Urinary bladder (tissue), 4 donors: ENCODE measurements around the gene SFT2D1. TPM values are rescaled to one million over a fixed set of nuclear protein-coding genes. Genes with fewer than 3 reads are reported as not detected.
A peak's percentile ranks its signal among the peaks of the same experiment; 100 is the strongest.

Source experiments
- DNase-seq: peaks from one replicate; pipeline ENCODE4 v3.0.0-alpha.2; 2015; ENCODE audit errors: extremely low spot score
- H3K27ac ChIP-seq: one replicate; pipeline ENCODE4 v1.5.1; 2013; ENCODE audit warnings: low read depth, mild to moderate bottlenecking, moderate library complexity
- H3K36me3 ChIP-seq: one replicate; pipeline ENCODE4 v1.6.1; 2013; ENCODE audit warnings: mild to moderate bottlenecking, moderate library complexity; ENCODE audit not compliant: insufficient read depth
- H3K4me1 ChIP-seq: one replicate; pipeline ENCODE4 v1.6.1; 2013; ENCODE audit warnings: mild to moderate bottlenecking, moderate library complexity; ENCODE audit not compliant: insufficient read depth
- H3K4me3 ChIP-seq: one replicate; pipeline ENCODE4 v1.5.1; 2013; ENCODE audit warnings: low read depth, low read length
- WGBS: extraction: QIAGEN DNeasy Blood & Tissue Kit; methylation state at CpG from one replicate; pipeline ENCODE4 v1.1.7; 2013; 5-methylcytosine and 5-hydroxymethylcytosine counted together
- polyA plus RNA-seq: library from polyadenylated mRNA; stranded (reverse); fragments of 200-250 nt; gene quantifications from one replicate; pipeline ENCODE4 v1.2.3, GENCODE V29; 2013
- total RNA-seq: library from RNA; depleted of rRNA; stranded (reverse); fragments of >200 nt; gene quantifications from one replicate; pipeline ENCODE4 v1.2.3, GENCODE V29; 2014
- donor health status: healthy with polysubstance abuse.
- donor health status: healthy.

The SFT2D1 gene
- total and polyA plus RNA-seq, 2 donors: 37.4 to 47.2 TPM

GRCh38 chr6:166315436-166315835, 26.9 kb downstream of the SFT2D1 start:
- Histone ChIP-seq H3K4me3 (no peak overlapping the region), H3K27ac (no peak overlapping the region), H3K36me3 (no peaks in the 10 kb centered on the region), H3K4me1 (no peaks in the 10 kb centered on the region)
- 82% methylated on average over 11 of the region's 11 CpGs for WGBS
- DNase-seq: no peak

DNA sequence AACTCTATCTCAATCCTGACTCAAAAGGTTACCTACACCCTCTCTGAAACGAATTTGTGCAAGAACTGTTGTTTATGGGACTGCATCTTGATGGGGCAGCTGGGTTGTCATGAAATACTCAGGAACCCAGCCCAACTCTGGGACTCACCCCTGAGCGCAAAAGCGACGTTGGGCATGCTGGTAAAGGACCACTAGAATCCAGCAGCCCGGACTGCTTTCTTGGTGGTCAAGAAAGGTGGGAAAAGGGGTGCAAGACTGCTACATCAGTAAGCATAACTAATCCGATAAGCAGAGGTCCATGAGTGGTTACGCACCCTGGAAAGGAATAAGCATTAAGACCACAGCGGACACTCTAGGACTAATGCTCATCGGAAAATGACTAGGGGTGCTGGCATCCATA, 27.9 kb downstream of the SFT2D1 start:
- DNase-seq: no peak
- H3K27ac ChIP-seq: no peak overlapping the region
- H3K4me1 ChIP-seq: no peaks in the 10 kb centered on the region
- 88% methylated on average over 9 of the region's 9 CpGs for WGBS
- no peak overlapping the region for H3K4me3 ChIP-seq
- H3K36me3 ChIP-seq: no peaks in the 10 kb centered on the region

- H3K4me1 ChIP-seq: no peaks in the 10 kb centered on the region
- 53% methylated on average over 18 of the region's 18 CpGs for WGBS
- DNase-seq: no peak
- no peak overlapping the region for H3K4me3 ChIP-seq
- no peak overlapping the region for H3K27ac ChIP-seq
- no peaks in the 10 kb centered on the region for H3K36me3 ChIP-seq
These were observed 28.9 kb downstream of the SFT2D1 start for GRCh38 chr6:166313255-166314070.

GRCh38 chr6:166312832-166313231, 29.5 kb downstream of the SFT2D1 start:
- H3K4me1 ChIP-seq: peaks cover 3% of the 10 kb centered on the region
- no peaks in the 10 kb centered on the region for H3K36me3 ChIP-seq
- no peak overlapping the region for H3K27ac ChIP-seq
- H3K4me3 ChIP-seq: no peak overlapping the region
- no peak for DNase-seq
- WGBS: 69% methylated on average over 1 of the region's 1 CpG

GRCh38 chr6:166310634-166311033, 31.7 kb downstream of the SFT2D1 start:
- no peak for DNase-seq
- no peaks in the 10 kb centered on the region for H3K36me3 ChIP-seq
- H3K4me3 ChIP-seq: no peak overlapping the region
- 89% methylated on average over 12 of the region's 12 CpGs for WGBS
- H3K4me1 ChIP-seq: peaks cover 5% of the 10 kb centered on the region
- H3K27ac ChIP-seq: no peak overlapping the region

GRCh38 chr6:166309977-166310376, 32.4 kb downstream of the SFT2D1 start:
- 87% methylated on average over 9 of the region's 9 CpGs for WGBS
- Histone ChIP-seq H3K27ac (no peak overlapping the region), H3K4me3 (no peak overlapping the region), H3K4me1 (peaks cover 5% of the 10 kb centered on the region), H3K36me3 (no peaks in the 10 kb centered on the region)
- no peak for DNase-seq

DNA sequence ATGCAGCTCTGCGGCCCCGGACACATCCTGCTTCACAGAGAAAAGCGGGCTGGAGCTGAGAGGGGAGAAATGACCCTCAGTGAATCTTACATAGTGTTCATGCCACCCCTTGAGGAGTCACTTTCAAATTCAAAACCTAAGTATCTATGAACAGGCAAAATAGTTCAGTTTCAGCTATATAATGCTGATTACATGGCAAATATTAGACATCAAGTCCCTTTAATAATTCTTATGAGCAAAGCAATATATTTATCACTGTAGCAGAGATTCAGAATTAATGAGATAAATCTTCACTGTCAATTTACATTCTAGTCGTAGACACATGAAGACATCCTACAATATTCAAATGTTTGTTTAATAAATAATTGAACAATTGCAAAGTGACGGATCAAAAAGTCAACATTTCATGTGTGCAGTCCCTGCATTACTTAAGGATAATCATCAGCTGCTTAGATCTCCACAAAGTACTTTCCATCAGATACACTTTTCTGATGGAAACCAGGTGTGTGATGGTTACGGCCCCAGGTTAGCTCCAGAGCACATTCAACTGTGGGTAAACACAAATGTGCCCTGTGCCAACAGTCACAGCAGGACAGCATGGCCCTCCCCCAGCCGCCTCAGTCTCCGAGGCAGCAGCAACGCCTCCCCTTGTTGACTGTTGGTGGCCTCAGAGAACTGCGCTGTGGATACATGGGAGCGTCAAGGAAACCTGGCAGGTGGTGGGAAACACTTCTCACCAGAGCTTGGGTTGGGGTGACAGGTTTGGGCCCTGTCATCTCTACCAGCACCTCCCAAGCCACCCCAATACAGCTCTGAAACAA, 33.4 kb downstream of the SFT2D1 start:
- H3K4me3 ChIP-seq: peak overlapping the region; percentile 52
- WGBS: 48% methylated on average over 11 of the region's 11 CpGs
- peaks cover 5% of the 10 kb centered on the region for H3K4me1 ChIP-seq
- H3K27ac ChIP-seq: no peak overlapping the region
- DNase-seq: no peak
- H3K36me3 ChIP-seq: no peaks in the 10 kb centered on the region

GRCh38 chr6:166308033-166308768, 34.1 kb downstream of the SFT2D1 start, which contains the start of gene PRR18:
TSS of gene PRR18 (minus strand) at chr6:166308392. CDS start at chr6:166308142, 250 bp downstream.
- Histone ChIP-seq H3K27ac (no peak within 1 kb of the TSS), H3K4me1 (peaks cover 5% of the 10 kb centered on the region), H3K4me3 (peak within 1 kb of the TSS; percentile 52), H3K36me3 (no peaks in the 10 kb centered on the region)
- WGBS: 1% methylated on average over 74 of the region's 74 CpGs
- DNase-seq: no peak

- Histone ChIP-seq H3K4me3 (peak overlapping the region; percentile 52), H3K4me1 (peaks cover 5% of the 10 kb centered on the region), H3K27ac (no peak overlapping the region), H3K36me3 (no peaks in the 10 kb centered on the region)
- no peak for DNase-seq
- under 1% methylated on average over 115 of the region's 115 CpGs for WGBS
These were observed 35.0 kb downstream of the SFT2D1 start for GRCh38 chr6:166307082-166308032.

- Histone ChIP-seq H3K4me1 (peaks cover 5% of the 10 kb centered on the region), H3K27ac (no peak overlapping the region), H3K36me3 (no peaks in the 10 kb centered on the region), H3K4me3 (peak overlapping the region; percentile 52)
- DNase-seq: no peak
- 53% methylated on average over 34 of the region's 34 CpGs for WGBS
These were observed 35.8 kb downstream of the SFT2D1 start for GRCh38 chr6:166306378-166307081.

GRCh38 chr6:166305562-166306117, 36.7 kb downstream of the SFT2D1 start:
- 50% methylated on average over 10 of the region's 10 CpGs for WGBS
- Histone ChIP-seq H3K4me3 (no peak overlapping the region), H3K4me1 (peaks cover 5% of the 10 kb centered on the region), H3K36me3 (no peaks in the 10 kb centered on the region), H3K27ac (no peak overlapping the region)
- no peak for DNase-seq

GRCh38 chr6:166304106-166304505, 38.2 kb downstream of the SFT2D1 start:
- peaks cover 5% of the 10 kb centered on the region for H3K4me1 ChIP-seq
- WGBS: 84% methylated on average over 3 of the region's 3 CpGs
- no peaks in the 10 kb centered on the region for H3K36me3 ChIP-seq
- no peak for DNase-seq
- H3K4me3 ChIP-seq: no peak overlapping the region
- H3K27ac ChIP-seq: no peak overlapping the region
